Activated CD8-positive, alpha-beta memory T cell treated with anti-CD3 and anti-CD28 coated beads for 24 hours (primary cell): ENCODE results near the gene ABCC3.
"Not testable (repeated sequence)": the region's sequence is repeated elsewhere in the genome, so short reads cannot be mapped to it uniquely, and the experiment has no call there.

Experiments
- DNase-seq: peaks from one replicate; pipeline ENCODE4 v3.0.0-alpha.2; 2020

ABCC3 gene

GRCh38 chr17:50709053-50709452, 74.4 kb downstream of the ABCC3 start:
- not testable (repeated sequence) for DNase-seq

DNA sequence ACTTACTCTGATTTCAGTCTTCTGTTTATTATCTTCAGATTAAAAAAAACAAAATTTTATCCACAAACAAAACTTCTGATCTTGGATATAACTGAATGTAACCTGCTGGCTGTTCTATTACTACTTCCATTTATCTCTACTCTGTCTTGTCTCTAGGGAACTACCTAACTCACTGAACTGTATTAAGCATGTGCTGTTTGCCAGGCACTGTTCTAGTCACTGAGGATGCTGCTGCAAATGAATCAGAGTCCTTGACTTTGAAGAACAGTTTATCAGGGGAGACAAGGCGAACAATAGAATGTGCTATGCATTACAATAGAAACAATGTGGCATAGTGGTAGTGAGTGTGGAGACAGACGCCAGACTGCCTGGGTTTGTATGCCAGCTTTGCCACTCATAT, 75.3 kb downstream of the ABCC3 start:
- DNase-seq: no peak

GRCh38 chr17:50710650-50711049, 76.0 kb downstream of the ABCC3 start:
- no peak for DNase-seq

DNA sequence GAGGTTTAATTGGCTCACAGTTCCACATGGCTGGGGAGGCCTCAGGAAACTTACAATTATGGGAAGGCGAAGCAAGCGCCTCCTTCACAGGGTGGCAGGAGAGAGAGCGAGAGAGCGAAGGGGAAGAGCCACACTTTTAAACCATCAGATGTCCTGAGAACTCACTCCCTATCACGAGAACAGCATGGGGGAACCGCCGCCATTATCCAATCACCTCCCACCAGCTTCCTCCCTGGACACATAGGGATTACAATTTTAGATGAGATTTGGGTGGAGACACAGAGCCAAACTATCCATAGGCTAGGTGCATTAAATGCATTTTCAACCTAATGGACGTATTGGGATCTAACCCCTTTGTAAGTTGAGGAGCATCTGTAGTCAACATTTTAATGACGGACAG, 78.0 kb downstream of the ABCC3 start:
- no peak for DNase-seq

- no peak for DNase-seq
Measured at GRCh38 chr17:50715471-50715870, 80.8 kb downstream of the ABCC3 start.

- peak; percentile 98 for DNase-seq
Measured at GRCh38 chr17:50719144-50719923, 84.7 kb downstream of the ABCC3 start, which contains the start of gene LUC7L3. LUC7L3 (plus strand) TSS chr17:50719603; CDS start chr17:50719733, 130 bp downstream.

- DNase-seq: no peak
Measured at GRCh38 chr17:50719924-50720794, 85.5 kb downstream of the ABCC3 start.

GRCh38 chr17:50721194-50722010, 86.7 kb downstream of the ABCC3 start:
- DNase-seq: no peak

- DNase-seq: no peak
Measured at GRCh38 chr17:50722746-50723145, 88.1 kb downstream of the ABCC3 start.

DNA sequence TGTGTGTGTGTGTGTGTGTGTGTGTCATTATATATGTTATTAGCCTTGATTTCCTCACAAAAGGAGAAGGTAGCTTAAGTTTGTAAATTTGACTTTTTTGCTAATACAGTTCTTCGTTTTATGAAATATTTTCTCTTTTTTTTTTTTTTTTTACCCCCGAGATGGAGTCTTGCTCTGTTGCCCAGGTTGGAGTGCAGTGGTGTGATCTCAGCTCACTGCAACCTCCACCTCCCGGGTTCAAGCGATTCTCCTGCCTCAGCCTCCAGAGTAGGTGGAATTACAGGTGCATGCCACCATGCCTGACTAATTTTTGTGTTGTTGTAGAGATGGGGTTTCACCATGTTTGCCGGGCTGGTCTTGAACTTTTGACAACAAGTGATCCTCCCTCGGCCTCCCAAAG, 89.9 kb downstream of the ABCC3 start:
- DNase-seq: not testable (repeated sequence)

- no peak for DNase-seq
Measured at GRCh38 chr17:50725769-50726655, 91.3 kb downstream of the ABCC3 start.

GRCh38 chr17:50728112-50728429, 93.4 kb downstream of the ABCC3 start:
- DNase-seq: no peak

DNA sequence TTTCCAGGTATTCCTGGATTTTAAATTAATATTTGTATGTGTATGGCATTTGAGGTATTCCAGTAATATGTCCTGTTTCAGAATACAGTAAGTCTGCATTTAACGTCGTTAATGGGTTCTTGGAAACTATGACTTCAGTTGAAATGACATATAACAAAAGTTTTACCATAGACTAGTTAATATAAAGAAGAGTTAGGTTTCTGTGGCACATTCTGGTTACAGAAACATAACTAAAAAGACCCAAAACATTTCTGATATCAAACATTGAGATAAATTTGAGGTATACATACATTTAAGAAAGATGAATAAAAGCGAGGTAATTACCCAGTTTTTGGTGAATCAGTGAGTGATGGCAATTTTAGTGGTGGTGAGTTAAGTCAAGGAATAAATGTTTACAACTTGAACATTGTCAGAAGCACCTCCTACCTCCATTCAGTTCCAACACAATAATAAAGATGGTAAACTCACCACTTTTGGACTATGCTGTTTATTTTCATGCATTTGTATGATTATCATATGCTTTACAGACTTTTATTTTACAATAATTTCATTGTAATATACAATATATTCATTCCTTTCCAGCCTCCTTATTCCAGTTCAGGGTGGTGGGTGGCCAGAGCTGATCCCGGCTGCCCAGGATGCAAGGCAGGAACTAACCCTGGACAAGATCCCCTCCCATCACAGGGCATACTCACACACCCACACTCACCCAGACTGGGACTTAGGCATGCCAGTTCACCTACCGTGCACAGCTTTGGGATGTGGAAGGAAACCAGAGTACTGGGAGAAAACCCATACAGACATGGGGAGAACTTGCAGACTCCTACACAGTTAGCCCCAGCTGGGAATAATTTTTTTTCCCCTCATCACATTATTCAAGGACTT, 94.4 kb downstream of the ABCC3 start:
- no peak for DNase-seq

- no peak for DNase-seq
Measured at GRCh38 chr17:50731575-50732460, 97.1 kb downstream of the ABCC3 start.

GRCh38 chr17:50735287-50735686, 100.6 kb downstream of the ABCC3 start:
- DNase-seq: no peak

GRCh38 chr17:50737118-50737698, 102.5 kb downstream of the ABCC3 start:
- no peak for DNase-seq

GRCh38 chr17:50739098-50739497, 104.4 kb downstream of the ABCC3 start:
- DNase-seq: no peak
